Keratinocyte (primary cell): ENCODE results near the gene VSIG8.

Experiments
- CTCF ChIP-seq, 3 experiments: IDR thresholded peaks in 1 of 3; conservative IDR thresholded peaks in 1 of 3; optimal IDR thresholded peaks in 1 of 3; 2 replicates in 2 of 3; 3 replicates in 1 of 3; pipeline versions ENCODE3 to v1.5.1; 2011; ENCODE audit warnings: low read length in 3 of 3, mild to moderate bottlenecking in 3 of 3, moderate library complexity in 2 of 3, control low read depth in 1 of 3, inconsistent platforms in 1 of 3; ENCODE audit not compliant: insufficient read depth in 2 of 3; ENCODE audit errors: extremely low read depth in 1 of 3
- EZH2 ChIP-seq: IDR thresholded peaks from one replicate; pipeline ENCODE4 v1.6.1; 2012; ENCODE audit warnings: inconsistent platforms, mild to moderate bottlenecking, low read length, moderate library complexity

GRCh38 chr1:159868766-159869165 lies 6.3 kb upstream of the VSIG8 start:
- no peak for TF ChIP-seq CTCF (optimal IDR thresholded peaks at IDR 0.05 in 1 of 3, IDR thresholded peaks at IDR 0.05 in 1 of 3, conservative IDR thresholded peaks at IDR 0.05 in 1 of 3; ENCODE audit: extremely low read depth in 1 of 3, insufficient read depth in 2 of 3, low read length in 3 of 3)
- TF ChIP-seq EZH2, result no peak
